Measurements from ENCODE around the gene MTA1. TPM values are rescaled to one million over a fixed set of nuclear protein-coding genes. Genes with fewer than 3 reads are reported as not detected.

MTA1 gene
- total RNA-seq, 1 donor from 2014 or later, result 59.8 TPM

GRCh38 chr14:105439179-105439578 is 19.6 kb downstream of the MTA1 start:
- H3K4me1 Mint-ChIP-seq, result no peaks in the 10 kb centered on the region
- TF ChIP-seq EZH2 (IDR thresholded peaks at IDR 0.05) (no peak), EZH2phosphoT487 (IDR thresholded peaks at IDR 0.05) (no peak)
- TF ChIP-seq, protein P1, sequence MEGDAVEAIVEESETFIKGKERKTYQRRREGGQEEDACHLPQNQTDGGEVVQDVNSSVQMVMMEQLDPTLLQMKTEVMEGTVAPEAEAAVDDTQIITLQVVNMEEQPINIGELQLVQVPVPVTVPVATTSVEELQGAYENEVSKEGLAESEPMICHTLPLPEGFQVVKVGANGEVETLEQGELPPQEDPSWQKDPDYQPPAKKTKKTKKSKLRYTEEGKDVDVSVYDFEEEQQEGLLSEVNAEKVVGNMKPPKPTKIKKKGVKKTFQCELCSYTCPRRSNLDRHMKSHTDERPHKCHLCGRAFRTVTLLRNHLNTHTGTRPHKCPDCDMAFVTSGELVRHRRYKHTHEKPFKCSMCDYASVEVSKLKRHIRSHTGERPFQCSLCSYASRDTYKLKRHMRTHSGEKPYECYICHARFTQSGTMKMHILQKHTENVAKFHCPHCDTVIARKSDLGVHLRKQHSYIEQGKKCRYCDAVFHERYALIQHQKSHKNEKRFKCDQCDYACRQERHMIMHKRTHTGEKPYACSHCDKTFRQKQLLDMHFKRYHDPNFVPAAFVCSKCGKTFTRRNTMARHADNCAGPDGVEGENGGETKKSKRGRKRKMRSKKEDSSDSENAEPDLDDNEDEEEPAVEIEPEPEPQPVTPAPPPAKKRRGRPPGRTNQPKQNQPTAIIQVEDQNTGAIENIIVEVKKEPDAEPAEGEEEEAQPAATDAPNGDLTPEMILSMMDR (IDR thresholded peaks at IDR 0.05), result no peak

DNA sequence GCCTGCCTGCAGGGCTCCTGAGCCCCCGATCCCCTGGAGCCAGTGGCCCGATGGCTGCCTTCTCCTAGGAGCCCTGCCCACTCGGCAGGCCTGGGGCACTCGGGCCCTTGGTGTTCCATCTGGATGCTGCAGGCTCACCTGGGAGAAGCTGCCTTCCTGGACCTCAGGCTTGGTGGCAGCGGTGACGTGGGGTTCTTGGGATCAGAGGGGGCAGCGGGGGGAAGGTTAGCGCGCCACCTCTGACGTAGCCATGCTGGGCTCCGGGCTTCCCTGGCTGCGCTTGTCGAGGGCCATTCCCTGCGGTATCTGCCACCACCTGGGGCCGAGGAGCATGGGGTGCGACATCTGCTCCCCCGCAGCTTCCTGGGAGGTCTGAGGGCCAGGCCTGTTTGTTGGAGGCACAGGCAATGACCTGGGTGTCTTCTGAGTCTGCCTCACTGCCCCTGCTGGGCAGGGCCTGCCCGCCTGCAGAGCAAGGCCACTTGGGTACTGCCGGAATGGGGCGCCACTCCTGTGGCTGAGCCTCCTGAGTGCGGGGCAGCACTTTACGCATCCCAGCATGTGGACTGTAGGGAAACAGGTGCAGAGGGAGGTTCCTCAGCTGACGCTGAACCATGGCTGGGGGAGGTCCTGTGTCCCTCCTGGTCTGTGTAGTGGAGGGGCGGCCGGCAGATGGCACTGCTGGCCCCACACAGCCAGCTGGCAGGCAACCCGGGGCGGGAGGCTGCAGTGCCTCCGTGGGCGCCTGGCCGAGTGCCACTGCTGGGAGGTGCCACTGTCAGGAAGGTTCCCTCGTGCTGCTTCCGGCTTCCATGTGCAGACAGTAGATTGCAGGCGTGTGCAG is 20.3 kb downstream of the MTA1 start:
- H3K36me3 ChIP-seq, result no peaks in the 10 kb centered on the region
- H3K9me3 ChIP-seq (ENCODE audit: low read depth), result no peaks in the 10 kb centered on the region
- H3K36me3 Mint-ChIP-seq, result peaks cover 16% of the 10 kb centered on the region
- H3K27me3 ChIP-seq, result no peaks in the 10 kb centered on the region
- peaks cover 8% of the 10 kb centered on the region for H3K9me3 Mint-ChIP-seq
- H3F3A ChIP-seq (ENCODE audit: low read depth), result no peaks in the 10 kb centered on the region
- H3K4me2 ChIP-seq, result no peak overlapping the region
- no peak overlapping the region for H3K27ac ChIP-seq
- H3K4me1 Mint-ChIP-seq, result no peaks in the 10 kb centered on the region
- no peak overlapping the region for H3K4me3 Mint-ChIP-seq
- TF ChIP-seq EZH2phosphoT487 (IDR thresholded peaks at IDR 0.05) (no peak), EZH2 (IDR thresholded peaks at IDR 0.05) (no peak)
- TF ChIP-seq, protein P1 (IDR thresholded peaks at IDR 0.05), result no peak
- H3K27me3 Mint-ChIP-seq (ENCODE audit: insufficient read depth, low read depth), result no peaks in the 10 kb centered on the region
- H3K27ac Mint-ChIP-seq, result no peak overlapping the region
- H4K20me1 ChIP-seq (ENCODE audit: low read depth), result peaks cover 70% of the 10 kb centered on the region
- DNase-seq (ENCODE audit: low spot score), result no peak
- H3K79me2 ChIP-seq (ENCODE audit: low read depth), result peaks cover 51% of the 10 kb centered on the region
- H3K4me3 ChIP-seq, result no peak overlapping the region
- no peak overlapping the region for H3K9ac ChIP-seq
- H3K4me1 ChIP-seq, result no peaks in the 10 kb centered on the region
- no peak overlapping the region for H2AFZ ChIP-seq (replicated peaks)

More at GRCh38 chr14:105439179-105439578, 19.6 kb downstream of the MTA1 start:
- Mint-ChIP-seq H3K27me3 (ENCODE audit: insufficient read depth, low read depth) (no peaks in the 10 kb centered on the region), H3K4me3 (no peak overlapping the region), H3K9me3 (peaks cover 11% of the 10 kb centered on the region), H3K36me3 (peaks cover 19% of the 10 kb centered on the region), H3K27ac (no peak overlapping the region)
- Histone ChIP-seq H3K27me3 (no peaks in the 10 kb centered on the region), H3K4me1 (no peaks in the 10 kb centered on the region), H3K9ac (no peak overlapping the region), H4K20me1 (ENCODE audit: low read depth) (peaks cover 70% of the 10 kb centered on the region), H3K36me3 (no peaks in the 10 kb centered on the region), H3K79me2 (ENCODE audit: low read depth) (peaks cover 59% of the 10 kb centered on the region), H3K9me3 (ENCODE audit: low read depth) (no peaks in the 10 kb centered on the region), H3K4me2 (no peak overlapping the region), H2AFZ (replicated peaks) (no peak overlapping the region), H3K4me3 (no peak overlapping the region), H3K27ac (no peak overlapping the region), H3F3A (ENCODE audit: low read depth) (no peaks in the 10 kb centered on the region)
- DNase-seq (ENCODE audit: low spot score), result no peak

DNA sequence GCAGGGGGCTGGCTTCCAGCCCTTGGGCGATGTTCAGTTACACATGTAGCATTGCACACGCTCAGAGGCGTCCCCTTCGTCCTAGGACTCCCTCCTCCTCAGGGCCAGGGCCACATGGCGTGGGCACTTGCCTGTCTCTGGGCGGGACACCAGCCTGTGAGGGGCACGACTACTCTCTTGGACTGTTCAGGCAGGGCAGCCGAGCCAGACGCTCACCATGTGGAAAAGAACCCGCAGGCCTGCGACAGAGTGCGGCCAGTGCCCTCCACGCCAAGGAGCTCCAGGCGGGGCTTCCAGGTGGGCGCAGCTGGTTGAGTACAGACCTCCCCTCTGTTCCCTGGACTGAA is 20.9 kb downstream of the MTA1 start:
- Mint-ChIP-seq H3K9me3 (peaks cover 6% of the 10 kb centered on the region), H3K4me1 (no peaks in the 10 kb centered on the region), H3K27me3 (ENCODE audit: insufficient read depth, low read depth) (no peaks in the 10 kb centered on the region), H3K4me3 (no peak overlapping the region), H3K27ac (no peak overlapping the region), H3K36me3 (peaks cover 13% of the 10 kb centered on the region)
- Histone ChIP-seq H3K36me3 (no peaks in the 10 kb centered on the region), H3K27ac (no peak overlapping the region), H3K9me3 (ENCODE audit: low read depth) (no peaks in the 10 kb centered on the region), H3K27me3 (no peaks in the 10 kb centered on the region), H4K20me1 (ENCODE audit: low read depth) (peaks cover 66% of the 10 kb centered on the region), H3F3A (ENCODE audit: low read depth) (no peaks in the 10 kb centered on the region), H3K4me3 (no peak overlapping the region), H3K4me2 (no peak overlapping the region), H3K79me2 (ENCODE audit: low read depth) (peaks cover 45% of the 10 kb centered on the region), H3K4me1 (no peaks in the 10 kb centered on the region), H2AFZ (replicated peaks) (no peak overlapping the region), H3K9ac (no peak overlapping the region)
- DNase-seq (ENCODE audit: low spot score), result no peak
- TF ChIP-seq, protein P1 (IDR thresholded peaks at IDR 0.05), result no peak
- TF ChIP-seq EZH2phosphoT487 (IDR thresholded peaks at IDR 0.05) (no peak), EZH2 (IDR thresholded peaks at IDR 0.05) (no peak)

Data from neural progenitor cell (in vitro differentiated cells).